Left lobe of liver (tissue), 2 donors: ENCODE data around the gene UTS2R. TPM values are rescaled to one million over a fixed set of nuclear protein-coding genes. Genes with fewer than 3 reads are reported as not detected.
"Not testable (repeated sequence)": the region's sequence is repeated elsewhere in the genome, so short reads cannot be mapped to it uniquely, and the experiment has no call there.

Experiments
- ATAC-seq: fragments of 200-7000 bp; cut with Tn5 transposase; one replicate; pipeline ENCODE4 v1.9.1; 2020; ENCODE audit warnings: mild to moderate bottlenecking, moderate library complexity
- DNase-seq: peaks from one replicate; pipeline ENCODE4 v3.0.0-alpha.2; 2020; ENCODE audit warnings: low spot score
- total RNA-seq: library from RNA; stranded (reverse); gene quantifications from one replicate; pipeline ENCODE4 v1.2.1, GENCODE V29; 2021
- donor health status: DM: no; HTN: no; CAD: no; lungs with moderate emphysema.
- donor health status: DM: no; HTN: yes; CAD: no.

Gene UTS2R
- total RNA-seq, 1 donor from 2014 or later, result not detected

GRCh38 chr17:82373731-82374625 is 2.4 kb downstream of the UTS2R start:
- ATAC-seq (no peak), DNase-seq (no peak)

- no peak for ATAC-seq
These were observed 3.2 kb downstream of the UTS2R start for GRCh38 chr17:82374626-82375331.

DNA sequence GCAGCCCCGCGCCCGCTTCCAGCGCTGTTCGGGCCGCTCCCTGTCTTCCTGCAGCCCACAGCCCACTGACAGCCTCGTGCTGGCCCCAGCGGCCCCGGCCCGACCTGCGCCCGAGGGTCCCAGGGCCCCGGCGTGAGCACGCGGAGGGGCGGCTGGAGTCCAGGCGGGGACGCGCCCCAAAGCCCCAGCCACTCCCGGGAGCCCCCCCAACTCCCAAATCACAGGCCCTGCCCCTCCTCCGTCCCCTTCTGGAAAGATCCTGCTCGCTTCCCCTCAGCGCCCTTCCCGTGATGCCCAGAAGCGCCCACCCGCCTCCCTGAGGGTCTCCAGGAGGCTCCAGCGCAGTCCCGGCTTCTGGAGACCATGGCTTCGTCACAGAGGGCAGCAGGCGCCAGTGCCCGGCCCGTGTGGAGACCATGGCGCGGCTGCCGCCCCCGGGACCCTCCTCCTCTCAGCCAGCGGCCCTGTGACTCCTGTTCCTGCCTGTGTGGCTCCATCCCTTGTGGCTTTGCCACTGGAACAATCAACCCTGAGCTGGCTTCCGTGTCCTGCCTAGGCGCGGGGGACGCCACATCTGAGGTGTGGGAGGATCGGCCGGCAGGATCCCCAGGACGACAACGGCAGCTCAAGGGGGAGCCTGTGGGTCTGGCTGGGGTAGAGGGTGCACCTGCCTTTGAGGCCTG is 3.9 kb downstream of the UTS2R start:
- no peak for ATAC-seq

More at GRCh38 chr17:82374626-82375331, 3.2 kb downstream of the UTS2R start:
- no peak for DNase-seq

GRCh38 chr17:82376042-82376730 is 4.6 kb downstream of the UTS2R start:
- DNase-seq (peak; percentile 73), ATAC-seq (peak; percentile 94)

More for the DNA sequence above, 3.9 kb downstream of the UTS2R start:
- no peak for DNase-seq

DNA sequence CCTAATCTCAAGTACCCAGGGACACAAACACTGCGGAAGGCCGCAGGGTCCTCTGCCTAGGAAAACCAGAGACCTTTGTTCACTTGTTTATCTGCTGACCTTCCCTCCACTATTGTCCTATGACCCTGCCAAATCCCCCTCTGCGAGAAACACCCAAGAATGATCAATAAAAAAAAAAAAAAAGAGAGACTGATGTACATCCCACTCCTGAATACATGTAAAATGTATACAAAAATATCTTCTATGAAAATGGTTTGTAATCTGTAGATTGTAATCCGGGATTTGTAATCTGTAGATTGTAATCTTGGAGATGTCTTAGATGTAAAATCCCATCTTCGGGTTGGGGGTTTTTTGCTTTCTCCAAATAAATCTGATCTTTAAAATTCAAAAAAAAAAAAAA is 5.7 kb downstream of the UTS2R start:
- ATAC-seq, result not testable (repeated sequence)

DNA sequence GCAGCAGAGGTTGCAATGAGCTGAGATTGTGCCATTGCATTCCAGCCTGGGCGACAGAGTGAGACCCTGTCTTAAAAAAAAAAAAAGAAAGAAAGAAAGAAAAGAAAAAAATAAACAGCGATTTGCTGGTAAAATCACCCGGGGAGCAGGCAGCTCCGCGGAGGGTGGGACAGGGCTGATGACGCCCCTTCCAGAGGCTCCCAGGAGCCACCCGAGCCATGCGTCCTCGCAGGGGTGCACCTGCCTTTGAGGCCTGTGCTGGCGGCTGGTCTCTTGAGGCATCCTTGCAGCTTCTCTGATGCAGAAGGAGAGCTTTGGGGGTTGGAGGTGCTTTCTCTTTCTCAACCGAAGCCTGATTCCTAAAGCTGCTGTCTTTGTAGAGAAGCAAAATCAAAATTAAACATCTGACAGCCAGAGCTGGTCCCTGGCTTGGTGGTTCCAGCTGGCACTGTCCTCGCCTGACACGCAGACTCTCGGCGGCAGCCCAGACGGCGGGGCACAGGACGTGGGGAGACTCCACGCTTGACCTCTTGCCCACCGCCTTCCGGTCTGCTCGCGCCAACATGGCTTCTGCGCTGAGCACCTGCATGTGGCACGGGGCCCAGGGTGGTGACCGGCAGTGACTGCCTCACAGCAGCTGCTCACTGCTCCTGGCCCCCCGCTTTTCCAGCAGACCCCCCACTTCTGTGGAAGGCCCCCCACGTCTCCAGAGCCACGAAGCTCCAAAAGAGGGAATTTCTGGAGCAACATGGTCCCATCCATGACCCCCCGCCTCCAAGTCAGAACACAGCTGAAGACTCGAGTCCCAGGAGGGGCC is 6.6 kb downstream of the UTS2R start:
- ATAC-seq (no peak), DNase-seq (no peak)

More for the DNA sequence above, 5.7 kb downstream of the UTS2R start:
- not testable (repeated sequence) for DNase-seq

DNA sequence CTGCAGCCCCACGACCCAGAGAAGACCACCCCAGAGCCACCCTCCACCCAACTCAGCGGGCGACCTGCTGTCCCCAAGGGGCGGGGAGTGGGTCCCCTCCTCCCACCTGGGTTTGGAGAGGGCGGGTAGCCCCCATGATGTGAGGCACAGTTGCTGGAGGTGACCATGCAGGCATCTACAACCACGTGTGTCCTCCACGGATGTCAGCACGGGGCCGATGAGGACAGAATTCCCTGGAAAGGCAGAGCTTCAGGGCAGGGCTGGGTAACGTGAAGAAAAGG is 7.1 kb downstream of the UTS2R start:
- DNase-seq (no peak), ATAC-seq (no peak)

DNA sequence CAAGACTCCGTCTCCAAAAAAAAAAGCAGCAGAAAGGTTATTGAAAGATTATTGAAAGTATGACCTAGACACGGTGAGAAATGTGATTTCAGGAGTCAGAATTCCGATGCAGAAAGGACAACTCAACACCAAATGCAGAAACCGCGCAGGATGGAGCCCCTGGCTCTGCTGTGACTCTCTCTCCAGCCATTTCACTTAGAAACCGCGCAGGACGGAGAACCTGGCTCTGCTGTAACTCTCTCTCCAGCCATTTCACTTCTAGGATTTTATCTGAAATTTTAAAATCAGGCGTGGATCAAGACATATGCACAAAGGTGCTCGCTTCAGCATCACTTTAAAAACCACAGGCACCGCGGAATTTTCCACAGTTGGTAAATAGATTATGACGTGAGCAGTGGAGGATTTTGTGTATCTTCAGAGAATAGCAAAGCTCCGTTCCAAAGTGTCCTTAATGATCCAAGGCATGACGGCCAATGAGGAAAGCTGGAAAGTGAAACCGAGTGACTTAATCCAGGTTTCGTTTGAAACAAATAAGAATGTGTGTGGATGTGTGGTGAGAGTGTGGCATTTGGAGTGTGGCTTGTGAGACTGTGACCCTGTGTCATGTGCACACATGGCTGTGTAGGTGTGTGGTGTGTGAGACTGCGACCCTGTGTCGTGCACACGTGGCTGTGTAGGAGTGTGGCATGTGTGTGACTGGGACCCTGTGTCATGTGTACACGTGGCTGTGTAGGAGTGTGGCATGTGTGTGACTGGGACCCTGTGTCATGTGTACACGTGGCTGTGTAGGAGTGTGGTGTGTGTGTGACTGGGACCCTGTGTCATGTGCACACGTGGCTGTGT is 9.5 kb downstream of the UTS2R start:
- no peak for DNase-seq
- ATAC-seq, result no peak

DNA sequence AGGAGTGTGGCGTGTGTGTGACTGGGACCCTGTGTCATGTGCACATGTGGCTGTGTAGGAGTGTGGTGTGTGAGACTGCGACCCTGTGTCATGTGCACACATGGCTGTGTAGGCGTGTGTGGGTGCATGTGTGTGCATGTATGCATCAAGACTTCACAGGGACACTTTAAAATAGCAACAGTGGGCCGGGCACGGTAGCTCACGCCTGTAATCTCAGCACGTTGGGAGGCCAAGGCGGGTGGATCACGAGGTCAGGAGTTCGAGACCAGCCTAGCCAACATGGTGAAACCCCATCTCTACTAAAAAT is 10.1 kb downstream of the UTS2R start:
- ATAC-seq, DNase-seq: not testable (repeated sequence)

- DNase-seq, ATAC-seq: not testable (repeated sequence)
These were observed 10.8 kb downstream of the UTS2R start for GRCh38 chr17:82382220-82382932.

- no peak for ATAC-seq
- DNase-seq, result no peak
These were observed 11.3 kb downstream of the UTS2R start for GRCh38 chr17:82382933-82383255.

GRCh38 chr17:82383411-82383810 is 11.8 kb downstream of the UTS2R start:
- no peak for ATAC-seq

DNA sequence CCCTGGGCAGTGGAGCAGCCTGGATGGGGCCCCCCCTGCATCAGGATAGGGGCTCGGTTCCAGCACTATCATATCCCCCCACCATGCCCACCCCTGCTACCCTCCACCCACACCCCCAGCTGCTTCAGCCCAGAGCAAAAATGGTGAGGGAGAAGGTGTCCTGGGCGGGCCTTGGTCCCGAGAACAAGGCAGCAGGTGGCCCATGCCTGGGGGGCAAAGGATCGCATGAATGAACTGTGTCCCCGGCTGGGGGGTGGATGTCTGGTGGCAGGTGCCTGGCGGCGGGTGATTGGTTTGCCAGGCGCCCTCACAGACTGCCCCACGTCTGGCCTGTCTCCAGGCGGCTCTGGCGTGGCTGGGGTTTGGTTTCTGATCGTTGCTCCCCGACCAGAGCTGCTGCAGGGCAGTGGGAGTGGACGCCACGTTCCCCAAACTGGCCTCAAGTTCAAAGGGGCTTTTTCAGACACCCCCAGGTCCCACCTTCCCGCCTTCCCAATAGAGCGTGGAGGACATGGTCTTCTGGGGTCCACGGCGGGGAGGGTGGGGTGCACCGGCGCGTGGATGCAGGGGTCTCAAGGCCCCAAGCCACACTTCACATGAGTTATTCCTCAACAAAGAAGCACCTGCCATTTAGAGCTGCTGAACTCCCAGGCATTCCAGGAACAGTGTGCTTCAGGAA is 12.6 kb downstream of the UTS2R start:
- DNase-seq (no peak), ATAC-seq (peak; percentile 19)

More at GRCh38 chr17:82383411-82383810, 11.8 kb downstream of the UTS2R start:
- DNase-seq, result no peak

- DNase-seq, result peak; percentile 90
These were observed 13.3 kb downstream of the UTS2R start for GRCh38 chr17:82384730-82385481.

GRCh38 chr17:82385559-82386254 is 14.1 kb downstream of the UTS2R start:
- DNase-seq, result no peak
- ATAC-seq, result no peak

More at GRCh38 chr17:82384730-82385481, 13.3 kb downstream of the UTS2R start:
- peak; percentile 84 for ATAC-seq

GRCh38 chr17:82386255-82386831 is 14.8 kb downstream of the UTS2R start:
- no peak for DNase-seq
- no peak for ATAC-seq
